WTC11 (cell line): ENCODE data around the gene PCTP. TPM values are rescaled to one million over a fixed set of nuclear protein-coding genes. Genes with fewer than 3 reads are reported as not detected.
A peak's percentile ranks its signal among the peaks of the same experiment; 100 is the strongest.

Source experiments
- ATAC-seq: fragments of 200-7000 bp; cut with Tn5 transposase; 2 replicates; pipeline ENCODE4 v1.10.0; 2021; ENCODE audit warnings: mild to moderate bottlenecking, moderate library complexity
- CTCF ChIA-PET: fragments of 300-600 bp; sonication (Branson Sonifier 250); formaldehyde crosslinking; loops from one replicate; lab custom pipeline; 2021; ENCODE audit warnings: antibody characterized with exemption; lab: Charles Lee
- POLR2A ChIA-PET: fragments of 350-600 bp; sonication (Branson Sonifier 250); formaldehyde crosslinking; loops from one replicate; lab custom pipeline; 2021; ENCODE audit warnings: antibody characterized with exemption; lab: Charles Lee
- DNase-seq: peaks from one replicate; pipeline ENCODE4 v3.0.0; 2021; ENCODE audit warnings: low spot score
- H3K27ac Mint-ChIP-seq: 2 replicates; pipeline ENCODE4 v1.8.0; 2021; ENCODE audit warnings: mixed read lengths
- H3K27me3 Mint-ChIP-seq: 2 replicates; pipeline ENCODE4 v1.8.0; 2021; ENCODE audit warnings: low read depth, mild to moderate bottlenecking, moderate library complexity, mixed read lengths
- H3K36me3 Mint-ChIP-seq: 2 replicates; pipeline ENCODE4 v1.8.0; 2021; ENCODE audit warnings: mixed read lengths
- H3K4me1 Mint-ChIP-seq: 2 replicates; pipeline ENCODE4 v1.8.0; 2022; ENCODE audit warnings: mixed read lengths
- H3K4me3 Mint-ChIP-seq: 2 replicates; pipeline ENCODE4 v1.8.0; 2021; ENCODE audit warnings: mild to moderate bottlenecking, moderate library complexity, mixed read lengths
- H3K9me3 Mint-ChIP-seq: 2 replicates; pipeline ENCODE4 v1.8.0; 2021; ENCODE audit warnings: mixed read lengths
- ATF3 ChIP-seq: sonication (generic); formaldehyde crosslinking; conservative IDR thresholded peaks from 2 replicates; pipeline ENCODE4 v1.8.1; 2022; ENCODE audit warnings: mild to moderate bottlenecking, missing genetic modification reagents
- CDX4 ChIP-seq: fragments of 250-450 bp; sonication (Bioruptor Pico); IDR thresholded peaks from 2 replicates; pipeline ENCODE4 v1.9.0; 2021; ENCODE audit warnings: moderate library complexity, mild to moderate bottlenecking, inconsistent platforms, borderline replicate concordance
- JAZF1 ChIP-seq: fragments of 250-450 bp; sonication (Bioruptor Pico); IDR thresholded peaks from 2 replicates; pipeline ENCODE4 v1.9.0; 2021; ENCODE audit warnings: moderate library complexity, mild to moderate bottlenecking, inconsistent platforms
- NFATC4 ChIP-seq: fragments of 250-450 bp; sonication (Bioruptor Pico); IDR thresholded peaks from 2 replicates; pipeline ENCODE4 v1.9.0; 2021; ENCODE audit warnings: mild to moderate bottlenecking
- PREB ChIP-seq: sonication (generic); formaldehyde crosslinking; IDR thresholded peaks from 2 replicates; pipeline ENCODE4 v1.8.1; 2022; ENCODE audit warnings: mild to moderate bottlenecking, missing genetic modification reagents, moderate library complexity, borderline replicate concordance
- RORB ChIP-seq: fragments of 250-450 bp; sonication (Bioruptor Pico); IDR thresholded peaks from 2 replicates; pipeline ENCODE4 v1.9.0; 2021; ENCODE audit warnings: mild to moderate bottlenecking
- SOX15 ChIP-seq: fragments of 250-450 bp; sonication (Bioruptor Pico); IDR thresholded peaks from 2 replicates; pipeline ENCODE4 v1.9.0; 2021; ENCODE audit warnings: mild to moderate bottlenecking
- USF1 ChIP-seq: sonication (generic); formaldehyde crosslinking; IDR thresholded peaks from 2 replicates; pipeline ENCODE4 v1.8.0; 2022; ENCODE audit warnings: mild to moderate bottlenecking, missing genetic modification reagents
- ZMAT4 ChIP-seq: fragments of 250-450 bp; sonication (Bioruptor Pico); IDR thresholded peaks from 2 replicates; pipeline ENCODE4 v1.9.0; 2021; ENCODE audit warnings: mild to moderate bottlenecking
- ZNF232 ChIP-seq: sonication (generic); formaldehyde crosslinking; IDR thresholded peaks from 2 replicates; pipeline ENCODE4 v1.8.0; 2022; ENCODE audit warnings: mild to moderate bottlenecking, missing genetic modification reagents
- ZNF281 ChIP-seq: sonication (generic); formaldehyde crosslinking; IDR thresholded peaks from 2 replicates; pipeline ENCODE4 v1.8.0; 2023; ENCODE audit warnings: mild to moderate bottlenecking, missing genetic modification reagents
- ZNF425 ChIP-seq: fragments of 250-450 bp; sonication (Bioruptor Pico); conservative IDR thresholded peaks from 2 replicates; pipeline ENCODE4 v1.9.0; 2021; ENCODE audit warnings: mild to moderate bottlenecking
- ZNF512 ChIP-seq: sonication (generic); formaldehyde crosslinking; IDR thresholded peaks from 2 replicates; pipeline ENCODE4 v1.8.1; 2022; ENCODE audit warnings: missing genetic modification reagents, borderline replicate concordance
- ZNF532 ChIP-seq: fragments of 250-450 bp; sonication (Bioruptor Pico); IDR thresholded peaks from 2 replicates; pipeline ENCODE4 v1.9.0; 2021; ENCODE audit warnings: mild to moderate bottlenecking, borderline replicate concordance
- ZNF671 ChIP-seq: fragments of 250-450 bp; sonication (Bioruptor Pico); IDR thresholded peaks from 2 replicates; pipeline ENCODE4 v1.8.0; 2021; ENCODE audit warnings: mild to moderate bottlenecking
- total RNA-seq: library from RNA; stranded (reverse); gene quantifications from 3 replicates; pipeline ENCODE4 v1.2.3, GENCODE V29; 2021

PCTP gene
- total RNA-seq, 1 experiment from 2014 or later, result 10.3 TPM

- Mint-ChIP-seq H3K27ac (no peak overlapping the region), H3K27me3 (no peaks in the 10 kb centered on the region), H3K4me3 (no peak overlapping the region), H3K9me3 (peaks cover 8% of the 10 kb centered on the region; the same call in 1 of the 2 replicates), H3K4me1 (no peaks in the 10 kb centered on the region), H3K36me3 (no peaks in the 10 kb centered on the region)
- ChIA-PET CTCF (no interaction called here), POLR2A (no interaction called here)
- no peak for TF ChIP-seq ZNF532
- no peak for TF ChIP-seq ZNF671
- TF ChIP-seq ZNF281, result no peak
- no peak for TF ChIP-seq ATF3 (CRISPR knock-in tag)
- no peak for TF ChIP-seq NFATC4 (CRISPR knock-in tag)
- no peak for TF ChIP-seq RORB (CRISPR knock-in tag)
- TF ChIP-seq JAZF1, result no peak
- TF ChIP-seq USF1 (CRISPR knock-in tag), result no peak
- TF ChIP-seq CDX4, result no peak
- TF ChIP-seq ZNF425, result no peak
- ATAC-seq (no peak), DNase-seq (no peak)
These were observed 71.2 kb downstream of the PCTP start for GRCh38 chr17:55822028-55822427.

- ATAC-seq, result peak; percentile 69
- ChIA-PET CTCF (interaction anchor here (1.0 to 1.8 kb wide), 2 partner anchors 184 to 298 kb away, joined by 3 to 11 read pairs; no protein-coding TSS in a partner anchor), POLR2A (no interaction called here)
These were observed 74.4 kb downstream of the PCTP start for GRCh38 chr17:55825213-55825612.

More at GRCh38 chr17:55825213-55825612, 74.4 kb downstream of the PCTP start:
- H3K36me3 Mint-ChIP-seq, result no peaks in the 10 kb centered on the region
- no peak for TF ChIP-seq ZMAT4
- no peak for TF ChIP-seq SOX15
- no peak for TF ChIP-seq PREB (CRISPR knock-in tag)
- no peak for TF ChIP-seq ZNF232
- no peak for TF ChIP-seq ZNF512 (CRISPR knock-in tag)
- peaks cover 12% of the 10 kb centered on the region for H3K4me1 Mint-ChIP-seq
- H3K27ac Mint-ChIP-seq, result no peak overlapping the region
- no peaks in the 10 kb centered on the region for H3K27me3 Mint-ChIP-seq
- H3K4me3 Mint-ChIP-seq, result no peak overlapping the region
- DNase-seq, result no peak
- H3K9me3 Mint-ChIP-seq, result peaks cover 8% of the 10 kb centered on the region; the same call in 1 of the 2 replicates
